ENCODE data around the gene PHYHIPL.

Gene PHYHIPL

GRCh38 chr10:59252491-59252890 lies 76.0 kb downstream of the PHYHIPL start:
- TF ChIP-seq RAD21 (IDR thresholded peaks at IDR 0.05; ENCODE audit: low read depth) (no peak), TAF1 (IDR thresholded peaks at IDR 0.05; ENCODE audit: low read depth) (no peak), USF1 (IDR thresholded peaks at IDR 0.05) (no peak), CEBPB (IDR thresholded peaks at IDR 0.05) (no peak), YY1 (IDR thresholded peaks at IDR 0.05; ENCODE audit: low read depth) (no peak), EGR1 (IDR thresholded peaks at IDR 0.05) (no peak), REST (IDR thresholded peaks at IDR 0.05; ENCODE audit: low read depth) (no peak), EP300 (IDR thresholded peaks at IDR 0.05; ENCODE audit: borderline replicate concordance) (no peak), NFIC (IDR thresholded peaks at IDR 0.05) (no peak), FOXM1 (IDR thresholded peaks at IDR 0.05; ENCODE audit: borderline replicate concordance, low read depth) (no peak), TCF12 (IDR thresholded peaks at IDR 0.05; ENCODE audit: low read depth) (no peak), CREB1 (IDR thresholded peaks at IDR 0.05; ENCODE audit: low read depth) (no peak)

- TF ChIP-seq MAX (IDR thresholded peaks at IDR 0.05): no peak
- TF ChIP-seq RAD21 (IDR thresholded peaks at IDR 0.05; ENCODE audit: low read depth): no peak
These were observed 79.0 kb downstream of the PHYHIPL start for GRCh38 chr10:59255463-59255862.

- TF ChIP-seq REST (IDR thresholded peaks at IDR 0.05; ENCODE audit: low read depth) (no peak), EGR1 (IDR thresholded peaks at IDR 0.05) (no peak), USF1 (IDR thresholded peaks at IDR 0.05) (no peak), RAD21 (IDR thresholded peaks at IDR 0.05; ENCODE audit: low read depth) (no peak), TAF1 (IDR thresholded peaks at IDR 0.05; ENCODE audit: low read depth) (no peak), FOXM1 (IDR thresholded peaks at IDR 0.05; ENCODE audit: borderline replicate concordance, low read depth) (no peak), EP300 (IDR thresholded peaks at IDR 0.05; ENCODE audit: borderline replicate concordance) (no peak), TCF12 (IDR thresholded peaks at IDR 0.05; ENCODE audit: low read depth) (no peak), YY1 (IDR thresholded peaks at IDR 0.05; ENCODE audit: low read depth) (no peak), MAX (IDR thresholded peaks at IDR 0.05) (no peak)
These were observed 80.8 kb downstream of the PHYHIPL start for GRCh38 chr10:59257224-59257623.

DNA sequence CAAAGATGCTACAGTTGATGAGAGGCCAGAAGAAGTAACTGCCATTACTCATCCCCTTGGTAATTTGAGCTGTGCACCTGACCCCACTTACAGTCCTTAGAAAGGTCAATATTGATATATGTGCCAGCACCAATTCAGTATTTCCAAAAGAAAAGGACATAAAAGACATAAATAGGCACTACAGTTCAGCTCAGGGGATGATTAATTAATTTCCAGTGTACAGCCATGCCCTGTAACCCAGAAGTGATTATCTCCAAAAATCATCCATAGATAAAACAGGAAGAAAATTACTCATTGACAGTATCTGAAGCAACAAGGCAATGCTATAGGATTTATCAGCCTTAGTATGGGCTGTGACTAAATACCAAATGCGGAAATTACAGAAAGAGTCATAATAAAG lies 82.4 kb downstream of the PHYHIPL start:
- TF ChIP-seq REST (IDR thresholded peaks at IDR 0.05; ENCODE audit: low read depth): no peak
- TF ChIP-seq YY1 (IDR thresholded peaks at IDR 0.05; ENCODE audit: low read depth): no peak
- TF ChIP-seq RAD21 (IDR thresholded peaks at IDR 0.05; ENCODE audit: low read depth): no peak
- TF ChIP-seq CREB1 (IDR thresholded peaks at IDR 0.05; ENCODE audit: low read depth): no peak
- TF ChIP-seq TCF12 (IDR thresholded peaks at IDR 0.05; ENCODE audit: low read depth): no peak
- TF ChIP-seq CEBPB (IDR thresholded peaks at IDR 0.05): no peak

DNA sequence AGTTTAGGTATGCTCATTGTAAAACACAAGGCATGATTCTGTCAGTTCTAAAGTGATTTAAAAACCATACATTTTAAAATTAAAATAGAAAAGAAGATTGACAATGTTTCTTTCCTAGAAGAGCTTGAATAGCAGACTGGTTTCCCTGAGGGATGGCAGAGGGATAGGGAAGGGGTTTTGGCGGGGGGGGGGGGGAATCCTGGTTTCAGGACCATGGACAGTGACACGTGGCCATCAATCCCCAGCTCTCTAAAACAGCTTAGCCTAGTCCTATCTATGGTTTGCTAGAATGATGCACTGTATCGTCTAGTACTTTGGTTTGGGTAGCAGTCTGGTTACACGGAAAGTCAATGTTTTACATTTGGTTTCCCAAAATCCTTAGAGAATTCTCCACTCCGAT lies 88.7 kb downstream of the PHYHIPL start:
- TF ChIP-seq REST (IDR thresholded peaks at IDR 0.05; ENCODE audit: low read depth): peak; percentile 92
- no peak for TF ChIP-seq EP300 (IDR thresholded peaks at IDR 0.05; ENCODE audit: borderline replicate concordance)
- TF ChIP-seq USF1 (IDR thresholded peaks at IDR 0.05): peak; percentile 55; the same call in 1 of the 2 replicates
